Gastroesophageal sphincter (tissue), 3 donors: ENCODE data around the gene LNX1.

ENCODE experiments used
- EP300 ChIP-seq: sonication (generic); formaldehyde crosslinking; IDR thresholded peaks from one replicate; pipeline ENCODE4 v1.6.1; 2017; ENCODE audit warnings: antibody characterized with exemption, mild to moderate bottlenecking
- POLR2A ChIP-seq, 2 donors: fragments of 450-650 bp; IDR thresholded peaks; one replicate each; pipeline ENCODE4 v1.6.1; 2017; ENCODE audit warnings: antibody characterized with exemption in 2 of 2, mild to moderate bottlenecking in 2 of 2, moderate library complexity in 1 of 2
- POLR2AphosphoS5 ChIP-seq: sonication (generic); formaldehyde crosslinking; IDR thresholded peaks from one replicate; pipeline ENCODE4 v1.6.1; 2017; ENCODE audit warnings: antibody characterized with exemption
- TF ChIP-seq, protein P1 (sequence below), 4 experiments: fragments of 200-600 bp in 2 of 4; fragments of 450-650 bp in 2 of 4; sonication (generic) in 1 of 4; IDR thresholded peaks; one replicate each; pipeline ENCODE4 v1.5.1; 2017 to 2019; ENCODE audit warnings: antibody characterized with exemption in 4 of 4, mild to moderate bottlenecking in 2 of 4, moderate library complexity in 2 of 4

DNA sequence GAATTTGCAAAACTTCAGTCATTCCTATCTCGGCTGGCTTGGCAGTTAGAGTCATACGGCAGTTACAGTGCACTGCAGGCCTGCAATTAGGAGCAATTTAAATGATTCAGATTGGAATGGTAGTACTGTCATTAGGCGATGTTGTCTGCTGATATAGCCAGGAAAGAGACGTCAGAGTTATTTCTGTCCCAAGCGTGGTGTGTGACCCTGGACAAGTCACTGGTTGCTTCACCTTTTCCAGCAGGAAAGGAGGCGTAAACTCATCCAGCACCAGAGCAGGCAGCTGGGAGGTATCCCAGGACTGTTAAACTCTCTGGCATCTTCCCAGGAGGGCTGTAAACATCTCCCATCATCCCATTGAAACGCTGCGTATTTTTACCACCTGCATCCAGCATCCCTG lies 836 bp upstream of the LNX1 start:
- TF ChIP-seq, protein P1, sequence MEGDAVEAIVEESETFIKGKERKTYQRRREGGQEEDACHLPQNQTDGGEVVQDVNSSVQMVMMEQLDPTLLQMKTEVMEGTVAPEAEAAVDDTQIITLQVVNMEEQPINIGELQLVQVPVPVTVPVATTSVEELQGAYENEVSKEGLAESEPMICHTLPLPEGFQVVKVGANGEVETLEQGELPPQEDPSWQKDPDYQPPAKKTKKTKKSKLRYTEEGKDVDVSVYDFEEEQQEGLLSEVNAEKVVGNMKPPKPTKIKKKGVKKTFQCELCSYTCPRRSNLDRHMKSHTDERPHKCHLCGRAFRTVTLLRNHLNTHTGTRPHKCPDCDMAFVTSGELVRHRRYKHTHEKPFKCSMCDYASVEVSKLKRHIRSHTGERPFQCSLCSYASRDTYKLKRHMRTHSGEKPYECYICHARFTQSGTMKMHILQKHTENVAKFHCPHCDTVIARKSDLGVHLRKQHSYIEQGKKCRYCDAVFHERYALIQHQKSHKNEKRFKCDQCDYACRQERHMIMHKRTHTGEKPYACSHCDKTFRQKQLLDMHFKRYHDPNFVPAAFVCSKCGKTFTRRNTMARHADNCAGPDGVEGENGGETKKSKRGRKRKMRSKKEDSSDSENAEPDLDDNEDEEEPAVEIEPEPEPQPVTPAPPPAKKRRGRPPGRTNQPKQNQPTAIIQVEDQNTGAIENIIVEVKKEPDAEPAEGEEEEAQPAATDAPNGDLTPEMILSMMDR (IDR thresholded peaks at IDR 0.05), result no peak
- TF ChIP-seq POLR2A (IDR thresholded peaks at IDR 0.05) (no peak), POLR2AphosphoS5 (no peak), EP300 (no peak)
